Measurements from ENCODE around the gene HLA-DRA.

The HLA-DRA gene

DNA sequence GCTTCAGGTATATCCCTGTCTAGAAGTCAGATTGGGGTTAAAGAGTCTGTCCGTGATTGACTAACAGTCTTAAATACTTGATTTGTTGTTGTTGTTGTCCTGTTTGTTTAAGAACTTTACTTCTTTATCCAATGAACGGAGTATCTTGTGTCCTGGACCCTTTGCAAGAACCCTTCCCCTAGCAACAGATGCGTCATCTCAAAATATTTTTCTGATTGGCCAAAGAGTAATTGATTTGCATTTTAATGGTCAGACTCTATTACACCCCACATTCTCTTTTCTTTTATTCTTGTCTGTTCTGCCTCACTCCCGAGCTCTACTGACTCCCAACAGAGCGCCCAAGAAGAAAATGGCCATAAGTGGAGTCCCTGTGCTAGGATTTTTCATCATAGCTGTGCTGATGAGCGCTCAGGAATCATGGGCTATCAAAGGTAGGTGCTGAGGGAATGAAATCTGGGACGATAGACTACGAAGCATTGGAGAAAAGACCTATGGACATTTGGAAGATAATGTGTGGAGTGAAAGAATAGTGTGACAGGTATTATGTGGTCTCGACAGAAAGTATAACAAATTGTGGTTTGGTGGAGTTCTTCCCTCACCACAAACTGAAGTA is at the start of gene HLA-DRA:
HLA-DRA (plus strand) TSS at position 286 of the 613 bp plus-strand sequence; CDS start at position 350, 64 bp downstream.
- DNase-seq (ENCODE audit: insufficient read length, low spot score) = peak; percentile 20
- no peak for FAIRE-seq

DNA sequence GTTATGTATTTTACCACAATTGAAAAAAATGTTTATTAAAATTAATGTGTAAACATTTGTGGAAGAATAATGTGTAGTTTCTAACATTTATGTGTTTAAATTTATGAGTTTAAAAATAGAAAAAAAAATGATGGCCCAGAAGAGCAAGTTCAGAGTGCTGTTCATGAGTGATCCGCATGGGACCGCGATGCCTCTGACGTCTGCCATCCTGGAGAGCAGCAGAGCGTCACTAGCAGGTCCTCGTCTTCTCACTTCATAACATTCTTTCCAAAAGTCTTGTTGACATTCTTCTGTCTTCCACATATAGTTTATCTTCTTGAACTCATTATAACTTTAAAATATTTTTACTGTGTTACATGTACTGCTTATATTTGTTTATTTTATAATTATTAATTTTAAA is 48.2 kb upstream of the HLA-DRA start:
- DNase-seq (ENCODE audit: insufficient read length, low spot score) = no peak
- FAIRE-seq = no peak

DNA sequence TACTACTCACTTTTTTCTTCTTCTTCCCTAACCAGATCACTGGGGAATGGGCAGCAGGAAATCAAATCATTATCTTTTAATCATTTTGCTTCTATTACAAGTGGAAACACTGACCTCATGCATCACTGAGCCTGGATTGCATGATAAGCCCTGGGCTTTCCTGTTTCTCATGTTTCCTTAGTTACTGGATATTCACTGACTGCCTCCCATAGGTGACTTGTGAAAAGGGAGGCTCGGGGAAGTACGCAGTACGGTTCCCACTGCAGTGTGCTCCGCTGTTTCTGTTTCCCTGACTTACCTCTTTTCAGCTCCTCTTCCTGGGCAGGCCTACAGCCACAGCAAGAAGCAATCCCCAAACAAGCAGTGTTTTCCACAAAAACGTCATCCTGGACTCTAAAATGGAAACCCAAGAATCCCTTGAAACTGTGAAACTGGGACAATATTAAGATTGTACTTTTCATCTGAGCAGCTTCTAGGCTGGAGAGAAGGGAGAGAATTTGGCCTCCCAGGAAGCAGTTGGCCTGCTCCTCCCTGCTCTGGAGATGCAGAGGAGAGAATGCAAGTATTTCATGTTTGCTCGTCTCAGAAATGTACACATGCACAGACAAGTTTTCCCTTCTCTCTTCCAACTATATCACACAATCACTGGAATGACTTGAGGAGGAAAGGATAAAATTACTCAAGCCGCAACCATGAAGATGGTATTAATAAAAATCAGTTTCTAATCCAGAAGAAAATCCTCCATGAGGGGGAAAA is 45.8 kb upstream of the HLA-DRA start:
- DNase-seq (ENCODE audit: insufficient read length, low spot score) = no peak
- FAIRE-seq = no peak

DNA sequence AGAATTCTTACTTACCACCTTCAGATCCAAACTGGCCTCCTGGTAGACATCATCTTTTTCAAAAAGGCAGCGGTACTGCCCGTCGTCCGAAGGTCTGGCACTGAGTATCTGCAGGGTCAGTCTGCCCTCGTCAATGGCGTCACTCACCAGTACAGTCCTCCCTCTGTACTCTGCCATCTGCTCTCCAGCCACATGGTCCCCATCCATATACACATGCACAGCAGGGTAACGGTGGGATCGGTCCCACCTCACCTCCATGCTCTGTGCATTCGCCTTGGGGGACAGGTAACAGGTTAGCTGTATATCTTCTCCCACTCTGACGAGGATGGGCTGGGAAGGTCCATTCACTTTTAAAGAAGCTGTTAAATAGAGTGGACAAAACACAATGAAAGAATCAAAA is 43.7 kb upstream of the HLA-DRA start:
- FAIRE-seq (no peak), DNase-seq (ENCODE audit: insufficient read length, low spot score) (no peak)

DNA sequence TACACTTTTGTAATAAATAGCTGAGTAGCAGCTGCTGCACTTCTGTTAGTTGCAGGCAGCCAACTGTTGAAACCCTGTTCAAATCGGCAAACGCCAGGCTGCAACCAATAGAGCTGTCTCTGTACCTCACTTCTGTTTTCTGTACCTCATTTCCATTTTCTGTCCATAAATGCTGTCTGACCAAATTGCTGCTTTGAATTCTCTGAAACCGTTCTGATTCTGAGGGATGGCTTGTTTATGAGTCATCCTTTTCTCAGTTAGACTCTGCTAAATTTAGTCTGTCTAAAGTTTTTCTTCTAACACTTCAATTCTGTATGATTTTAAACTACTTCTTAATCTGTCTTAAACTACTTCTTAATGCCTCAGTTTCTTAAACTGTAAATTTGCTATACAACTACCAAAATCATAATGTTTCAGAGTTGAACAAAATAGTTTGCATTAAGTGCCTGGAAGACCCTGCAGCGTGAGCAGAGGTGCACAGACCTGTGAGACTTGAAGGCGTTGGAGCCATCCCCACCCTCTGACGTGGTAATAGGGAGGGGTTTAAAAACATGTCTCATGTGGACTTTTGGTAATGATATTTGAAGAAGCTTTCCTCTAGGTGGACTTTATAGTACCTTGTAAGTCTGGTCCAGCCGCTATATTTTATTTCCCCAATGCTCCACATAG is 42.3 kb upstream of the HLA-DRA start:
- DNase-seq (ENCODE audit: insufficient read length, low spot score) (no peak), FAIRE-seq (no peak)

DNA sequence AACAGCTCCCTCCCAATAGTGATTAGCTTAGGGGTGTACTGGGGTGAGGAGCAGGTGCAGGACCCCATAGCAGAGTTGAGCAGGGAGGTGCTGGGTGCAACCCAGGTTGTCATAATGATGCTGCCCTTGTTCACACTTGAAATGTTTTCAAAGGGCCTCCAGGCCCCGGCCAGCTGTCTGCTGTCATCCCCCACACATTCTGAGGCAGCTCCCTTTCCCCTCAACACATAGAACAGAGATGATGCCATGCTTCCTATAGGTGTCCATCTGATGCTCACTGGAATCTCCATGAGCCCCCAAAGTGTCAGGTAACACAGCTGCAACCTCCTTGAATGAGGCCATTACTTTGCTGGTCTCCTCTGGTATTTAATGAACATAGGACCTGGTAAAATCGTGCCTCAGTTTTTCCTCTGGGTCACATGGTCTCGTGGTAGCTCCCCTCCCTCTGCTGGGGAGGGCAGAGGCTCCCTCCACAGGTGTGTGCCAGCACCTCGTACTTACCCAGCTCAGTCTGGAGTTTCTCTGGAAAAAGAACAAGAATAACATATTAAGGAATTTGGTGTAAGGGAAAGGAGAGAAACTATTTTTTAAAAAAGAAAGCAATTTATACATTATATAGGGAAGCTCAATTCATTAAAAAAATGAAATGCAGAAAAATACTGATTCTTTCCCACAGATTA is 38.3 kb upstream of the HLA-DRA start:
- DNase-seq (ENCODE audit: insufficient read length, low spot score) (no peak), FAIRE-seq (no peak)

DNA sequence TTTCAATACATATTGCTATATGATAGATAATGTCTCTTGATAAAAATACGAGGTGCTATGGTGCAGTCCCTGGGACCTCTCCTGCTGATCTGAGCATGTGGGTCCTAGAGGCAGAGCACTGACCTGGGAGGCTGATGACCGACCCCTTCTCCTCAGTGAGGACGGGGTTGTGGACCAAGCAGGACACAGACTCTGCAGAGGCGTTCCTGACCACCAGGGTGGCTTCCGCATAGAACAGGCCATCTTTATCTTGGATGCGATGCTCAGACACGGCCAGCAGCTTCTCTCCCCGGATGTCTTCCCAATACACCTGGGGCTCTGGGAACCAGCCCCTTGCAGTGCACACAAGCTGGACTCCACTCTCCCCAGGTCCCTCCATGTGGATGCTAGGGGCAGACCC is 36.9 kb upstream of the HLA-DRA start:
- DNase-seq (ENCODE audit: insufficient read length, low spot score) = no peak
- FAIRE-seq = no peak

DNA sequence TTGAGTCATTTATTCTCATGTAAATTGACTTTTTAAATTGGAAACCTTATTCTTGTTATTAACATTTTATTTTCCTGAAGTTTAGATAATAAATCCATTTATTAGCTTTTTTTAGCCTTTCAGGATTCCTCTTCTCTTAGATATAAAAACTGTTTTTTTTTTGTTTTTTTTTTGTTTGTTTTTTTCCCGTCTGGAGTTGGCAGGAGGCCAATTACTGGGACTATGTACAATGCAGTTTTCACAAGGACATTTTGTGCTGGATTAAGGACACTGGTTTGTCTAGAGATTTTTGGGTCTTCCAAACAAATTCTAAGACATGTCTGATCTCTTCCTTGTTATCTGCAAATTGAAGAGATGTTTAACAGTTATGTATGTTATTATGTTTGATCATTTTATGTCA is 34.0 kb upstream of the HLA-DRA start:
- DNase-seq (ENCODE audit: insufficient read length, low spot score) (no peak), FAIRE-seq (no peak)

DNA sequence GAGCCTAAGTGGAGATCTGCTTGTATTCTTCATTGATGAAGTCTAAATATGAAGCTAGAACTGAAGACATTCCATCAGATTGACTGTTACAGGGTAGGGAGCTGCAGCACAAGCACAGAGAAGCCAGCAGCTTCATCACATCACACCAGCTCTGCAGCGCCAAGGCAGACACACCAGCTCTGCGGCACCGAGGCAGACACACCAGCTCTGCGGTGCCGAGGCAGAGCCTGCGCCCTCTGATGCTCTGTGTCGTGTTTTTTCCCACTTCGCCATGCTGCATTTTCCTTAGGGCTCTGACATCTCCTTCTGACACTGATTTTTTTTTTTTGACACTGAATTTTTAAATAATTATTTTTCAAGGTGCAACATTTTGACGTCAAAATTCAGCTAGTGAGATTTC is 33.5 kb upstream of the HLA-DRA start:
- FAIRE-seq = no peak
- no peak for DNase-seq (ENCODE audit: insufficient read length, low spot score)

DNA sequence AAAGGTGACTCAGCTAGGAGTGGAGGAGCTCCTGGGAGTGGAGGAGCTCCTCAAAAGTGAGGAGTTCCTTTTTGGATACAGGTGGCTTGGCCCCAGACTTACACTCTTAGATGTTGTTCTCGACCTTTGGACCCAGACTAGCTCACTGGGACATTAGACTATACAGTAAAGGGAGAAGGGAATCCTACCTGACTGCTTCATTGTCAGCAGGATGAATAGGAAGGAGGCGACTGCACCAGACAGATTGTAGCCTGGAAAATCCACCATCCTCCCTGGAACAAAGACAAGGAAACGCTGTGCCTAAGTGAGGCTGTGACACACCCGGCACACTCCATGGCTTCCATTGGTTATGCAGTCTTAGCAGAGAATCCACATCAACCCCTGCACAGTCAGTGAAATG is 32.8 kb upstream of the HLA-DRA start, which contains the start of gene BTNL2:
BTNL2 (minus strand) TSS at position 325 of the 400 bp plus-strand sequence; CDS start at position 267, 58 bp downstream.
- DNase-seq (ENCODE audit: insufficient read length, low spot score) = no peak
- FAIRE-seq = no peak

DNA sequence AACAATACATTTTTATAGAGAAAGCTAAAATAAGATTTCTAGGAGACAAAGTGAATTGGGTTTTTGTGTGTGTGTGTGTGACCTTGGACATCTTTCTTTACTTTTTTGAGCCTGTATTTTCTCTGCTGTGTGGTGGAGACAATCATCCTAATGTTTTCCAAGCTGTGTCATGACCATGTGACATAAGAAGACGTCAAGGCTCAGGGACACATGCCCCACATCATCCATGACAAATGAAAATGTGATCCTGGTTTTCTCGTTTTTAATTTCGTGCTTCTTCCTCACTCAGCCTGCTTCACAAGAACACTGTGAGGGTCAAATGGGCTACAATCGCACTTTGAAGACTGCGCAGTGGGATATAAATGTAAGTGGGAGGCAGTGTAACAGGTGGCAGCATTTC is 28.8 kb upstream of the HLA-DRA start:
- DNase-seq (ENCODE audit: insufficient read length, low spot score) (no peak), FAIRE-seq (no peak)

DNA sequence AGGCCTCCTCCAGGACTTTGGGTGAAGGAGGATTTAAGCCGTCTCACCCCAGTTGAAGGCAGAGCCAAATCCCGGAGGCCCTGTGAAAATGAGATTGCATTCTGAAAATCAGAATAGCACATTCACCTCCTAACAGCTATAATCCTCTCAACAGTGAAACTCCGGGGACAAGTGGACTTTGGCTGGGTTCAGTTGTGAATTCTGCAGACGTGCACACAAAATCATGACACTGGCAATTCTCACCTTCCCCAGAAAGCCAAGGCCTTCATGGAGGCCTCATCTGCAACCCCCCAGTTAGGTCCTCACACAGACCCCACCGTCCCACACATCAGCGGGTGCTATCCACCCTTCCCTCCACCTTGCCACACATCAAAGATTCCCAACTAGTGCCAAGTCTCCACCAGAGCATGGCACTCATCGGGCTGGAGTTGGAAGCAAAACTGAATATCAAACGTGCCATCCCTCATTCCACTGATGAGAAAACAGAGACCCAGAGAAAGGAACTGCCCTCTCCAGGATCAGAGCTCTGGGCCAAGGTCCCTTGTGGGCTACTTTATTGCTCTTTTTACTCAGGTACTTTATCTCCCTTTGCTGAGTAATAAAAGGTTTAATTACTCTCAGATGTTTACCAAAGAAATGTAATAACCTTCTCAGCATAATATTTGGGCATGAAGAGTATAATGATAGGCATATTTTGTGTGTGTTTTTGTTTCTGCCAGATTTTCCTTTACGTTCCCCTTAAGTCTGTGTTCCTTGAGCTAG is 27.9 kb upstream of the HLA-DRA start:
- FAIRE-seq (no peak), DNase-seq (ENCODE audit: insufficient read length, low spot score) (no peak)

DNA sequence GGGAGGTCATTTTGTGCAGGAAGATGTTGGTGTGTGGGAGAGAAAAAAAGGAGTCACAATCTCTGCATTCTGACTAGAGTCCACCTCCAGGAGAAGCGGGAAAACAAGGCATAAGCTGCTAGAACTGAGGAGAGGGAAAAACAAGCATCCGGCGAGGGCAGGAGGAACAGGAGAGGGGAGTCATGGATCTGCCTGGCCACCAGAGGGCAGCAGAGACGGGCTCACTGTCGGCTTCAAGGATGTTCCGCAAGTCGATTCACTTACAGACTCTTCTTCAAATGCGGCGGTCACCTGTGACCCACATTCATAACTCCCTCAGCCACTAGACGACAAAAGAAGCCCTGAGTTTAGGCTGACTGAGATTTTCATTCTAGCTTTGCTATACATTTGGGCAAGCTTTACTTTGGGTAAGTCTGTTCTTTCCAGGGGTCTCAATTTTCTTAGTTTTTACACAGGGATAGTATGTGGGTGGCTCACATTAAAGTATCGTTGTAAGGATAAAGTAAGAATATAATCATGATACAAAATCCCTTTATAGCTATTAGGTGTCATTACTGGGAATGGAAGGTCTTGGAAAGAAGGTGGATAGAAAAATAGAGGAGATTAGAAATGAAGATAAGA is 26.1 kb upstream of the HLA-DRA start:
- no peak for FAIRE-seq
- DNase-seq (ENCODE audit: insufficient read length, low spot score) = peak; percentile 71

DNA sequence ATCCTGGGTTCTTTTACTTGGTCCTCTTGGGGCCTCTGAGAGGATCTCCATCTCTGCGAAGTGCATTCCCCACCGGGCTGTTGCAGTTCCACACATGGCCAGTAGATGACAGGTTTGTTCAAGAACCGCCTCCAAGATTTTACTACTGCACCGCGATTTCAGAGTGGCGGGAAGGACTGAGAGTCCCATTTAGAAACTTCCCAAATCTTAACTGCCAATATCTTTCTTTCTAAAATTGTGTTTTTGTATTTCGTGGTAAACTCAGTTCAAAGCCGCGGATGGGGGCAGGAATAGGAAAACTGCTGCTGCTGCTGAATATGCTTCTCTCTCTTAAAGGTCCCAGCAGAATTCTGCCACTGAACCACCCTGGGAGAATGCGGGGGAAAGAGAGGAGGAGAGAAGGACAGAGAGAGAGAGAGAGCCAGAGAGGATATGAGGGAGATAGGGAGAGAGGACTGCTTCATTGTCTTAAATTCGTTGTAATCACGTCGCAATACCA is 24.1 kb upstream of the HLA-DRA start:
- FAIRE-seq = peak; percentile 48
- peak; percentile 59 for DNase-seq (ENCODE audit: insufficient read length, low spot score)

DNA sequence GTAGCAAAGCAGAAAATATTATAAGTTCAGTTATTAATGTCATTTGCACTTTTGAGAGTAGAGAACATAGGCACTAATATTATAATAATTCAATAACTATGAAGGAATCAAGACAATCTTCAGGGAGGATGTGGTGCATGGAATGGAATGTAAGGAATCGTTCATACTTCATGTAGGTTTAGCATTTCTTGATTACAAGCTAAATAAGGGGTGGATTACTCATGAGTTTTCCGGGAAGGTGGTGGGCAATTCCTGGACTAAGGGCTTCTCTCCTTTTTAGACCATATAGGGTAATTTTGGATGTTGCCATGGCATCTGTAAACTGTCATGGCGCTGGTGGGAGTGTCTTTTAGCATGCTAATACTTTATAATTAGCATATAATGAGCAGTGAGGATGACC is 23.7 kb upstream of the HLA-DRA start:
- DNase-seq (ENCODE audit: insufficient read length, low spot score) (no peak), FAIRE-seq (no peak)

DNA sequence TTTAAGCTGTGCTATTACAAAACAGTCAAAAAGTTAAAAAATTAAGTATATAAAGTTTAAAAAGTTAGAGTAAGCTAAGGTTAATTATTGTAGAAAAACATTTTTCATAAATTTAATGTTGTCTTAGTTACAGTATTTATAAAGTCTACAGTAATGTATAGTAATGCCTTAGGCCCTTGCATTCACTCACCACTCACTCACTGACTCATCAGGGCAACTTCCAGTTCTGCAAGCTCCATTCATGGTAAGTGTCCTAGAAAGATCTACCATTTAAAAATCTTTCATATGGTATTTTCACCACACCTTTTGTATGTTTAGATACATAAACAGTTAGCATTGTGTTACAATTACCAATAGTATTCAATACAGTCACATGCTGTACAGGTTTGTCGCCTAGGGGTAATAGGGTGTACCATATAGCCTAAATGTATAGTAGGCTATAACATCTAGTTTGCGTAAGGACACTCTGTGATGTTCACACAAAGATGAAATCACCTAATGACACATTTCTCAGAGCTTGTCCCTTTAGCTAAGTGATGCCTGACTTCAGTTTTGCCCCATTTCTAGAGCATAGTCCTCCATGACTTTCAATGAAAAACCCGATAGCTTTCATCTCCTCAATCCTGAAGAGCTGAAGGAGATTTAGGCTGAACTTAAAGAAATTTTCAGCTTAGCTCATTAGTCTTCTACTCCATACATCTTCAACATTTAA is 14.9 kb upstream of the HLA-DRA start:
- FAIRE-seq = no peak
- DNase-seq (ENCODE audit: insufficient read length, low spot score) = no peak

DNA sequence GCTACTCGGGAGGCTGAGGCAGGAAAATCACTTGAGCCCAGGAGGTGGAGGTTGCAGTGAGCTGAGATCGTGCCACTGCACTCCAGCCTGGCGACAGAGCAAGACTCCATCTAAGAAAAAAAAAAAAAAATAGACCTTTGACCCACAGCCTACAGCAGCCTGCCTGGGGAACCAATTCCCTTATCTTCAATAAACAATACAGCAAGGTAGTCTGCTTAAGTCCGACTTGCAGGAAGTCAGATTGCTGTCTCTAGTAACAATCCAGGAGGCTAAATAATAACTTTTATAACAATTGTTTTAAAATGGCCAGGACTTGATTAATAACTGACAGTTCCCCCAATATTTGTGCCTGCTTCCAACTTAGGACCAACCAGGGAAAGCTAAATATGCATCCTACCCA is 13.3 kb upstream of the HLA-DRA start:
- DNase-seq (ENCODE audit: insufficient read length, low spot score) (no peak), FAIRE-seq (no peak)

DNA sequence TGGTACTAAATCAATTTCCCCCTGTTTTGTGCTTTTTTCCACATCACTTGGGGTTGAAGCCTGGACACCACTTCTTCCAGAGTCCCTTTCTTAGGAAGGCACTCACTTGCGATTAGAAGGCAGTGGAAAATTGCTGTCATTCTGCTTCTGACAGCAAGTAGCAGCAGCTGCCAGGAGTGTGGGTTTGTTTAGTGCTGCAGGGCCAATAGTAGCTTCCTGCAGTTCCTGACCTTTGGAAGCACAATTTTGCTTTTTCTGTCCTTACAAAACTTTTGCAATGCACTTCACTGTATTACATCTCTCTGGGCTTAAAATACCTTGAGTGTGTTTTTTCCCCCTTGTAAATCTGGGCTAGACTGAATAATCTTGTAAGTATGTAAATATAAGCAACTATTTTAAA is 12.5 kb upstream of the HLA-DRA start:
- FAIRE-seq (no peak), DNase-seq (ENCODE audit: insufficient read length, low spot score) (no peak)

DNA sequence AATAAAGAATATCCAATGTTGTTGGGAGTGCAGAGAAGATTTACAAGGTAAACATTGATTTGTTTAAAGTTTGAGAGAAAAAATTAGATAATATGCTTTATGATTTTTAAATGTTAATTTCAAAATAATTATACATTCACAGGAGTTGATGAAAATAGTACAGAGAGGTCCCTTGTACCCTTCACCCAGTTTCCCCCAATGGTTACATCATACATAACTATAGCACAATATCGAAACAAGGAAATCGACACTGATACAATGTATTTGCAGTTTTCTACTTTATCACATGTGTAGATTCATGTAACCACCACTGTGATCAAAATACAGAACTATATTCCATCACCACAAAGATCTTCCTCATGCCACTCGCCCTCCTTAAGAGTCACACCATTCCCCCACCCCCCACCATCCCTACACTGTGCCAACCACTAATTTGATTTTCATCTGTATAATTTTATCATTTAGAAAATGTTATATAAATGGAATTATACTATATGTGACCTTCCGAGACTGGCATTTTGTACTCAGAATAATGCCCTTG is 11.7 kb upstream of the HLA-DRA start:
- no peak for FAIRE-seq
- DNase-seq (ENCODE audit: insufficient read length, low spot score) = no peak
